Thyroid gland (tissue), 4 donors: Measurements from ENCODE around the gene SF1. TPM values are rescaled to one million over a fixed set of nuclear protein-coding genes. Genes with fewer than 3 reads are reported as not detected.

Experiments used
- DNase-seq, 2 donors: peaks; one replicate each; pipeline ENCODE4 v3.0.0-alpha.2; 2019
- H3K27ac ChIP-seq, 3 donors: fragments of 200-600 bp; sonication (generic); 1 replicate in 2 of 3; 2 replicates in 1 of 3; pipeline ENCODE4 v1.5.1; 2016 to 2019; ENCODE audit warnings: mild to moderate bottlenecking in 1 of 3, moderate library complexity in 1 of 3
- H3K27me3 ChIP-seq: fragments of 200-600 bp; sonication (generic); one replicate; pipeline ENCODE4 v1.5.1; 2019
- H3K36me3 ChIP-seq, 2 donors: fragments of 200-600 bp; sonication (generic); one replicate each; pipeline ENCODE4 v1.5.1; 2016 to 2019
- H3K4me1 ChIP-seq, 2 donors: fragments of 200-600 bp; sonication (generic); one replicate each; pipeline ENCODE4 v1.5.1; 2017 to 2019
- H3K4me3 ChIP-seq, 3 donors: fragments of 200-600 bp; sonication (generic); replicated peaks in 1 of 3; 1 replicate in 2 of 3; 2 replicates in 1 of 3; pipeline ENCODE4 v1.5.1; 2016; ENCODE audit warnings: mild to moderate bottlenecking in 1 of 3
- H3K9me3 ChIP-seq: fragments of 200-600 bp; sonication (generic); one replicate; pipeline ENCODE4 v1.5.1; 2017
- CTCF ChIP-seq, 6 experiments: fragments of 200-600 bp in 3 of 6; fragments of 450-650 bp in 3 of 6; sonication (generic) in 3 of 6; IDR thresholded peaks; one replicate each; pipeline ENCODE4 v1.5.1; 2016 to 2019; ENCODE audit warnings: antibody characterized with exemption in 6 of 6, mild to moderate bottlenecking in 2 of 6, inconsistent platforms in 1 of 6, moderate library complexity in 1 of 6
- POLR2A ChIP-seq, 2 donors: fragments of 450-650 bp; IDR thresholded peaks; one replicate each; pipeline ENCODE4 v1.6.1; 2017; ENCODE audit warnings: antibody characterized with exemption in 2 of 2, mild to moderate bottlenecking in 2 of 2, moderate library complexity in 1 of 2
- WGBS, 2 donors: methylation state at CpG; one replicate each; pipeline ENCODE4 v1.1.5; 2017; 5-methylcytosine and 5-hydroxymethylcytosine counted together
- intact Hi-C: fragments of 100-400 bp; cut with DNase I; formaldehyde crosslinking; loops from one replicate; pipeline ENCODE4 v1.15.1; 2023
- total RNA-seq, 4 donors: library from RNA; depleted of rRNA; stranded (reverse); fragments of >200 nt; gene quantifications; one replicate each; pipeline ENCODE4 v1.2.3, GENCODE V29; 2016

The SF1 gene
- total RNA-seq: 100 to 1,000 TPM; 171 to 419 (median 297) TPM

DNA sequence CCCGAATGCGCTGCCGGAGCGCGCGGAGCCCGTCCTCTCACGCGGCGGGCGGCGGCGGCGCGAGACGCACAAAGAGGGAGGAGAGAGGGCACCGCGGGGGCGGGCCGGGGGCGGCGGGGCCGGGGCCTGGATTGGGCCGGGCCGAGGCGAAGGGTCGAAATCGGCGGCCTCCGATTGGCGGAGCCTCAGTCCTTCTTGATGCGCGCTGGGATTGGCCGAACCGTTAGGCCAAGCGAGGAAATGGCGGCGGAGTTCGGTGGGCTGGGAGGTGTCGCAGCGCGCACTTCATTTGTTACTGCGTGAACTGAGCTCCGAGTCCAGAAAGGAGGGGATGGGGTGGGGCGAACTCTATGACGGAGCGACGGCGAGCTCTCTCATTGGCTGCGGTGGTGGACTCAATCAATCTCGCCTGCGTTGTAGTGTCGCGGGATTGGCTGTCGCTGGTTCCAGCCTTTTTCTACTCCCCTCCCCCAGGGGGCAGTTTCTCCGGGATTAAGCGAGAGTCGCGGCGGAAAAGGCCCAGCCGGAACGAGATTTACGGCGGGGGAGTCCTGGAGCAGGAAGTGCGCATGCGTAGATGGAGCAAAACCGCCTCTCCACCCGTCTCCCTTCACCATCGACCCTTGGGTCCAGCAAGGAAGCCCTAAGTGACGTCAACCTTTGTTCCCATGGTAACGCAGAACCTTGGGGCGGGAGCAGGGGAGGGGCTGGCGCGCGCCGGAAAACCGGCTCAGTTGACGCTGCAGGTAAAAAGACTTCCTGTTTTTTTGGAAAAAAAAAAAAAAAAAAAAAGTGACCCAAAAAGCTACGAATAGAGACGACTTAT is at the start of gene SF1:
SF1 (minus strand) TSS at position 70 of the 826 bp plus-strand sequence. CDS start 150 bp downstream, outside the sequence.
- H3K4me3 ChIP-seq: peak within 1 kb of the TSS; percentile 75 to 92 (median 86)
- H3K9me3 ChIP-seq: no peaks in the 10 kb centered on the region
- WGBS, 2 donors: 0% methylated on average over 29 to 54 of the region's 80 CpGs
- TF ChIP-seq CTCF (IDR thresholded peaks at IDR 0.05) (no peak), POLR2A (IDR thresholded peaks at IDR 0.05) (peak; percentile 56 to 97)
- peak; percentile 99 to 100 for DNase-seq
- H3K27me3 ChIP-seq: no peaks in the 10 kb centered on the region
- intact Hi-C loops: no loop called here
- peak within 1 kb of the TSS; percentile 93 to 98 (median 97) for H3K27ac ChIP-seq
- H3K4me1 ChIP-seq: peaks cover 17 to 23% of the 10 kb centered on the region in 2 donors
- H3K36me3 ChIP-seq: peaks cover 25 to 26% of the 10 kb centered on the region in 2 donors

GRCh38 chr11:64827451-64827839 is 49.1 kb upstream of the SF1 start:
- Histone ChIP-seq H3K9me3 (no peaks in the 10 kb centered on the region), H3K4me3 (no peak overlapping the region), H3K27me3 (no peaks in the 10 kb centered on the region), H3K27ac (no peak overlapping the region), H3K36me3 (peaks cover 0 to 8% of the 10 kb centered on the region in 2 donors), H3K4me1 (no peaks in the 10 kb centered on the region)
- intact Hi-C loops: no loop called here
- DNase-seq: no peak
- 94 to 95% methylated on average over 18 to 22 of the region's 22 CpGs for WGBS, 2 donors
- no peak for TF ChIP-seq CTCF (IDR thresholded peaks at IDR 0.05)
- no peak for TF ChIP-seq POLR2A (IDR thresholded peaks at IDR 0.05)

GRCh38 chr11:64826578-64827450 is 48.5 kb upstream of the SF1 start:
- H3K27ac ChIP-seq: no peak overlapping the region
- 87 to 94% methylated on average over 48 to 49 of the region's 52 CpGs for WGBS, 2 donors
- no peaks in the 10 kb centered on the region for H3K27me3 ChIP-seq
- no peak overlapping the region for H3K4me3 ChIP-seq
- no peaks in the 10 kb centered on the region for H3K4me1 ChIP-seq
- H3K36me3 ChIP-seq: peaks cover 0 to 2% of the 10 kb centered on the region in 2 donors
- intact Hi-C loops: no loop called here
- H3K9me3 ChIP-seq: no peaks in the 10 kb centered on the region
- TF ChIP-seq CTCF (IDR thresholded peaks at IDR 0.05): no peak
- TF ChIP-seq POLR2A (IDR thresholded peaks at IDR 0.05): no peak
- no peak for DNase-seq

GRCh38 chr11:64826062-64826461 is 47.7 kb upstream of the SF1 start:
- intact Hi-C loops: no loop called here
- H3K27ac ChIP-seq: no peak overlapping the region
- DNase-seq: no peak
- no peaks in the 10 kb centered on the region for H3K4me1 ChIP-seq
- WGBS, 2 donors: 91% methylated on average over 7 of the region's 7 CpGs
- no peaks in the 10 kb centered on the region for H3K27me3 ChIP-seq
- TF ChIP-seq POLR2A (IDR thresholded peaks at IDR 0.05) (no peak), CTCF (IDR thresholded peaks at IDR 0.05) (no peak)
- H3K36me3 ChIP-seq: no peaks in the 10 kb centered on the region
- H3K9me3 ChIP-seq: no peaks in the 10 kb centered on the region
- no peak overlapping the region for H3K4me3 ChIP-seq
